ENCODE results near the gene ASNSD1.

Gene ASNSD1

GRCh38 chr2:189661148-189661956, at the start of gene ASNSD1:
ASNSD1 (plus strand) TSS chr2:189661459; CDS start chr2:189666133, 4,674 bp downstream.
- DNase-seq (ENCODE audit: low read depth): peak; percentile 99

- DNase-seq (ENCODE audit: low read depth): no peak
Measured at GRCh38 chr2:189613077-189613636, 48.1 kb upstream of the ASNSD1 start.

GRCh38 chr2:189613650-189614420, 47.4 kb upstream of the ASNSD1 start:
- DNase-seq (ENCODE audit: low read depth): no peak

GRCh38 chr2:189614585-189614984, 46.7 kb upstream of the ASNSD1 start:
- no peak for DNase-seq (ENCODE audit: low read depth)

GRCh38 chr2:189618197-189618596, 43.1 kb upstream of the ASNSD1 start:
- DNase-seq (ENCODE audit: low read depth): no peak

GRCh38 chr2:189621781-189622180, 39.5 kb upstream of the ASNSD1 start:
- no peak for DNase-seq (ENCODE audit: low read depth)

- no peak for DNase-seq (ENCODE audit: low read depth)
Measured at GRCh38 chr2:189623049-189623448, 38.2 kb upstream of the ASNSD1 start.

- no peak for DNase-seq (ENCODE audit: low read depth)
Measured at GRCh38 chr2:189624648-189625355, 36.5 kb upstream of the ASNSD1 start.

- DNase-seq (ENCODE audit: low read depth): no peak
Measured at GRCh38 chr2:189625636-189626035, 35.6 kb upstream of the ASNSD1 start.

- no peak for DNase-seq (ENCODE audit: low read depth)
Measured at GRCh38 chr2:189627789-189628188, 33.5 kb upstream of the ASNSD1 start.

GRCh38 chr2:189628817-189629530, 32.3 kb upstream of the ASNSD1 start:
- no peak for DNase-seq (ENCODE audit: low read depth)

- no peak for DNase-seq (ENCODE audit: low read depth)
Measured at GRCh38 chr2:189629531-189630453, 31.5 kb upstream of the ASNSD1 start.

GRCh38 chr2:189631849-189632248, 29.4 kb upstream of the ASNSD1 start:
- no peak for DNase-seq (ENCODE audit: low read depth)

GRCh38 chr2:189633392-189633811, 27.9 kb upstream of the ASNSD1 start:
- DNase-seq (ENCODE audit: low read depth): no peak

GRCh38 chr2:189635353-189635752, 25.9 kb upstream of the ASNSD1 start:
- no peak for DNase-seq (ENCODE audit: low read depth)

- DNase-seq (ENCODE audit: low read depth): no peak
Measured at GRCh38 chr2:189638301-189639006, 22.8 kb upstream of the ASNSD1 start.

GRCh38 chr2:189639007-189639609, 22.2 kb upstream of the ASNSD1 start:
- no peak for DNase-seq (ENCODE audit: low read depth)

- DNase-seq (ENCODE audit: low read depth): no peak
Measured at GRCh38 chr2:189641002-189641401, 20.3 kb upstream of the ASNSD1 start.

GRCh38 chr2:189641590-189641989, 19.7 kb upstream of the ASNSD1 start:
- no peak for DNase-seq (ENCODE audit: low read depth)

Data from stimulated activated CD4-positive, alpha-beta T cell treated with anti-CD3 and anti-CD28 coated beads, Interleukin-2, amount 100 ng/mL, for 4 hours (primary cell).